ENCODE data around the gene ADIPOR1.
"Not testable (repeated sequence)": the region's sequence is repeated elsewhere in the genome, so short reads cannot be mapped to it uniquely, and the experiment has no call there.

The ADIPOR1 gene

DNA sequence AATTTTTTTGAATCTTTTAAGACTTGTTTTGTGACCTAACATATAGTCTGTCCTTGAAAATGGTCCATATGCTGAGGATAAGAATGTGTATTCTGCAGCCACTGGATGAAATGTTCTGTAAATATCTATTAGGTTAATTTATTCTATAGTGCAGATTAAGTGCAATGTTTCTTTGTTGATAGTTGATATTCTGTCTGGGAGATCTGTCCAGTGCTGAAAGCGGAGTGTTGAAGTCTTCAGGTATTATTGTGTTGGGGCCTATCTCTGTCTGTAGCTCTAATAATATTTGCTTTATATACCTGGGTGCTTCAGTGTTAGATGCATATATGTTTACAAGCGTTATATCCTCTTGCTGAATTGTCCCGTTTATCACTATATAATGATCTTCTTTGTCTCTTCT lies 23.4 kb downstream of the ADIPOR1 start:
- DNase-seq = no peak

DNA sequence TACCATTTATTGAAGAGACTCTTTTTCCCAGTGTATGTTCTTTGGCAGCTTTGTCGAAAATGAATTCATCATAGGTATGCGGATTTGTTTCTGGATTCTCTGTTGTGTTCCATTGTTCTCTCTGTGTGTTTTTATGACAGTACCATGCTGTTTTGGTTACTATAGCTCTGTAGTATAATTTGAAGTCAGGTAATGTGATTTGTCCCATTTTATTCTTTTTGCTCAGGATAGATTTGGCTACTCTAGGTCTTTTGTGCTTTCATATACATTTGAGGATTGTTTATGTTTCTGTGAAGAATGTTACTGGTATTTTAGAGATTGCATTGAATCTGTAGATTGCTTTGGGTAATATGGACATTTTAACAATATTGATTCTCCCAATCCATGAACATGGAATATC lies 25.6 kb downstream of the ADIPOR1 start:
- no peak for DNase-seq

- peak; percentile 96 for DNase-seq
These were observed 31.3 kb downstream of the ADIPOR1 start, which contains the start of gene KLHL12 for GRCh38 chr1:202926581-202927491. Gene KLHL12, minus strand, starts transcription at chr1:202927234. Its CDS starts 2,072 bp downstream, at chr1:202925162.

DNA sequence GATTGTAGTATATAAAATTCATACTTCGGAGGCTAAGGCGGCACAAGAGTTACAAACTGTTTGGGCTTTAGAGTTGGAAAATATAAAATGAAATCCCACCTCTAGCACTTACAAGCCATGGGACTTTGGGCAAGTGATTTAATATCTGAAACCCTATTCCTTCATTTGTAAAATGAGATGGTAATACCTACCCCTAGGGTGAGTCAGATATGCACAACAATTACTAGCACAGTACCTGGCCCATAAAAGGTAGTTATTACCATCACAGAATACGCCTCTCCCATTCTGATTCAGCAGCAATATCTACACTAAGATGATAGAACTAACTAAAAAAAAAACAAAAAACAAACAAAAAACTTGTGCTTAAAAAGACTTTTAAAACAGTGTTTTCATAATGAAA lies 34.6 kb downstream of the ADIPOR1 start:
- no peak for DNase-seq

- no peak for DNase-seq
These were observed 38.5 kb downstream of the ADIPOR1 start for GRCh38 chr1:202919615-202920014.

DNA sequence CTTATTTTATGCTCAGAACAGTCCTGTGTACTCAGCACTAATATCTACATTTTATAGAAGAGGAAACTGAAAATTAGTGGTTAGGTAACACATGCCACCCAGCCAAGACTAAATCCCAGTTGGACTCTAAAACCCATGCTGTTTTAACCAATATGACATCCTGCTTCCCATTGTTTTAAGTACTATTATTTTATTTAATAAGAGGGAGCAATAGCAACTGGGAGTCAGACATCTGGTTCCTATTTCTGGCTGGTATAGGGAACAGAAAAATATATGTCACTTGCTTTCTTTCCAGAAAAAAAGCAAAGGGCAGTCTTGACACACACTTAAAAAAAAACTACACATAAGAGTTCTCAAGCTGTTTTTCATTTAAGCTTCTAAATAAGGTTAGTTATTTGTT lies 43.0 kb downstream of the ADIPOR1 start:
- no peak for DNase-seq

DNA sequence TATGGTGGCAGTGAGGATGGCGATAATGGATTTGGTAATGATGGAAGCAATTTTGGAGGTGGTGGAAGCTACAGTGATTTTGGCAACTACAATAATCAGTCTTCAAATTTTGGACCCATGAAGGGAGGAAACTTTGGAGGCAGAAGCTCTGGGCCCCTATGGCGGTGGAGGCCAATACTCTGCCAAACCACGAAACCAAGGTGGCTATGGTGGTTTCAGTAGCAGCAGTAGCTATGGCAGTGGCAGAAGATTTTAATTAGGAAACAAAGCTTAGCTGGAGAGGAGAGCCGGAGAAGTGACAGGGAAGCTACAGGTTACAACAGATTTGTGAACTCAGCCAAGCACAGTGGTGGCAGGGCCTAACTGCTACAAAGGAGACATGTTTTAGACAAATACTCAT lies 45.6 kb downstream of the ADIPOR1 start:
- DNase-seq = not testable (repeated sequence)

- no peak for DNase-seq
These were observed 48.6 kb downstream of the ADIPOR1 start for GRCh38 chr1:202909494-202909893.

- DNase-seq = no peak
These were observed 49.1 kb downstream of the ADIPOR1 start for GRCh38 chr1:202908998-202909397.

DNA sequence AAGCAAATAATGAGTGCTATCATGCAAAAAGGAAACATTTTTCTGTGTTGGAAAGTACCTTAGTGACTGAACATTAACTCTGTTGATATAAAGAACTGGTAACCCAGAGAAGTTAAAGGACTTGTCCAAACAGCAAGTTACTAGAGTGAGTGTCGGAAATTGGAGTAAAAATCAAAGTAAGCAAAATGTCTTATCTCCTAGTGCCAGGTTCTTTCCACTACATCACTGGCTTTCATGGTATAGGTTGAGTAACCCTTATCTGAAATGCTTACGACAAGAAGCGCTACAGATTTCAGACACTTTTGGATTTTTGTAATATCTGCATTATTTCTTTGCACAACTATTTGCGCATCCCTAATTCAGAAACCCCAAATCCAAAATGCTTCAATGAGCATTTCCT lies 52.8 kb downstream of the ADIPOR1 start:
- no peak for DNase-seq

GRCh38 chr1:202903808-202904207 lies 54.3 kb downstream of the ADIPOR1 start:
- not testable (repeated sequence) for DNase-seq

- DNase-seq = no peak
These were observed 56.6 kb downstream of the ADIPOR1 start for GRCh38 chr1:202901555-202901954.

- no peak for DNase-seq
These were observed 65.6 kb downstream of the ADIPOR1 start for GRCh38 chr1:202892501-202892900.
